HG03060 (cell line): ENCODE results near the gene ADCK1.

ENCODE experiments used
- ATAC-seq: cut with Tn5 transposase; IDR thresholded peaks from one replicate; pipeline ENCODE4 v1.9.1; 2021; ENCODE audit warnings: low read depth, moderate number of reproducible peaks; ENCODE audit not compliant: unreplicated experiment

ADCK1 gene

GRCh38 chr14:77980475-77981321, 180.8 kb downstream of the ADCK1 start:
- ATAC-seq: no peak
